WERI-Rb-1 (cell line): ENCODE measurements around the gene SIX3.

ENCODE experiments used
- DNase-seq: peaks from one replicate; pipeline ENCODE4 v3.0.0-alpha.2; 2020
- H3K27ac ChIP-seq: fragments of 250-450 bp; sonication (Bioruptor Pico); 2 replicates; pipeline ENCODE4 v1.5.1; 2020; ENCODE audit warnings: mild to moderate bottlenecking, moderate library complexity
- H3K27me3 ChIP-seq: fragments of 250-450 bp; sonication (Bioruptor Pico); 2 replicates; pipeline ENCODE4 v1.5.1; 2021; ENCODE audit warnings: mild to moderate bottlenecking, low read depth, moderate library complexity; ENCODE audit not compliant: insufficient read depth, severe bottlenecking
- H3K36me3 ChIP-seq: fragments of 250-450 bp; sonication (Bioruptor Pico); 2 replicates; pipeline ENCODE4 v1.5.1; 2020; ENCODE audit warnings: mild to moderate bottlenecking, moderate library complexity
- H3K4me3 ChIP-seq: 2 replicates; pipeline ENCODE4 v1.5.1; 2011; ENCODE audit warnings: low read depth, mild to moderate bottlenecking, control low read depth, low read length
- H3K9me3 ChIP-seq: fragments of 250-450 bp; sonication (Bioruptor Pico); 2 replicates; pipeline ENCODE4 v1.5.1; 2021; ENCODE audit warnings: mild to moderate bottlenecking, moderate library complexity; ENCODE audit not compliant: severe bottlenecking
- CTCF ChIP-seq: IDR thresholded peaks from 2 replicates; pipeline ENCODE4 v1.5.1; 2011; ENCODE audit warnings: low read depth, mild to moderate bottlenecking, control low read depth, inconsistent platforms, low read length

The SIX3 gene

GRCh38 chr2:44943693-44944101, 2.2 kb downstream of the SIX3 start:
- peak overlapping the region; percentile 82 for H3K4me3 ChIP-seq
- peaks cover 68% of the 10 kb centered on the region for H3K36me3 ChIP-seq
- DNase-seq: no peak
- H3K9me3 ChIP-seq: no peaks in the 10 kb centered on the region
- H3K27me3 ChIP-seq: no peaks in the 10 kb centered on the region
- H3K27ac ChIP-seq: peak overlapping the region; percentile 97
- TF ChIP-seq CTCF: 0 out of 2 replicates have a peak, but pooled peaks have one; percentile 5

- H3K36me3 ChIP-seq: peaks cover 74% of the 10 kb centered on the region
- TF ChIP-seq CTCF: no peak
- H3K27ac ChIP-seq: peak overlapping the region; percentile 97
- no peak for DNase-seq
- peak overlapping the region; percentile 82 for H3K4me3 ChIP-seq
- H3K9me3 ChIP-seq: no peaks in the 10 kb centered on the region
- H3K27me3 ChIP-seq: no peaks in the 10 kb centered on the region
These were observed 2.8 kb downstream of the SIX3 start for GRCh38 chr2:44944102-44944951.

- Histone ChIP-seq H3K4me3 (peak overlapping the region; percentile 82), H3K27me3 (no peaks in the 10 kb centered on the region), H3K27ac (peak overlapping the region; percentile 97), H3K36me3 (peaks cover 77% of the 10 kb centered on the region), H3K9me3 (no peaks in the 10 kb centered on the region)
- no peak for TF ChIP-seq CTCF
- DNase-seq: no peak
These were observed 3.6 kb downstream of the SIX3 start for GRCh38 chr2:44944952-44945612.

GRCh38 chr2:44945676-44946371, 4.3 kb downstream of the SIX3 start:
- Histone ChIP-seq H3K27ac (peak overlapping the region; percentile 97), H3K27me3 (no peaks in the 10 kb centered on the region), H3K36me3 (peaks cover 78% of the 10 kb centered on the region), H3K9me3 (no peaks in the 10 kb centered on the region), H3K4me3 (peak overlapping the region; percentile 82)
- TF ChIP-seq CTCF: no peak
- DNase-seq: no peak

GRCh38 chr2:44946372-44947027, 5.0 kb downstream of the SIX3 start:
- H3K36me3 ChIP-seq: peaks cover 78% of the 10 kb centered on the region
- TF ChIP-seq CTCF: no peak
- H3K27ac ChIP-seq: peak overlapping the region; percentile 97
- H3K27me3 ChIP-seq: no peaks in the 10 kb centered on the region
- no peaks in the 10 kb centered on the region for H3K9me3 ChIP-seq
- peak overlapping the region; percentile 82 for H3K4me3 ChIP-seq
- DNase-seq: no peak
